ACC112 (cell line): ENCODE results near the gene MUC4.

ENCODE experiments used
- H2AFZ ChIP-seq: fragments of 200-600 bp; sonication (generic); one replicate; pipeline ENCODE4 v1.6.0; 2017; ENCODE audit warnings: antibody characterized with exemption, low read length; ENCODE audit not compliant: unreplicated experiment
- H3K27ac ChIP-seq: fragments of 200-600 bp; sonication (generic); 2 replicates; pipeline ENCODE4 v1.5.1; 2014; ENCODE audit warnings: low read depth, mild to moderate bottlenecking, antibody characterized with exemption, low read length, moderate library complexity
- H3K27me3 ChIP-seq: fragments of 200-600 bp; sonication (generic); 2 replicates; pipeline ENCODE4 v1.6.1; 2014; ENCODE audit warnings: mild to moderate bottlenecking, antibody characterized with exemption, low read length, moderate library complexity, mixed read lengths; ENCODE audit not compliant: insufficient read depth
- H3K36me3 ChIP-seq: fragments of 200-600 bp; sonication (generic); 2 replicates; pipeline ENCODE4 v1.6.1; 2016; ENCODE audit warnings: mild to moderate bottlenecking, antibody characterized with exemption, low read length, moderate library complexity, mixed read lengths; ENCODE audit not compliant: insufficient read depth
- H3K4me1 ChIP-seq: fragments of 200-600 bp; sonication (generic); one replicate; pipeline ENCODE4 v1.6.1; 2016; ENCODE audit warnings: low read length, mixed read lengths; ENCODE audit not compliant: insufficient read depth, unreplicated experiment, control insufficient read depth
- H3K4me3 ChIP-seq: fragments of 200-600 bp; sonication (generic); 2 replicates; pipeline ENCODE4 v1.5.1; 2014; ENCODE audit warnings: mild to moderate bottlenecking, low read depth, low read length
- H3K79me2 ChIP-seq: fragments of 200-600 bp; sonication (generic); one replicate; pipeline ENCODE4 v1.6.0; 2016; ENCODE audit warnings: low read length; ENCODE audit not compliant: control insufficient read depth, unreplicated experiment, insufficient read depth

MUC4 gene

DNA sequence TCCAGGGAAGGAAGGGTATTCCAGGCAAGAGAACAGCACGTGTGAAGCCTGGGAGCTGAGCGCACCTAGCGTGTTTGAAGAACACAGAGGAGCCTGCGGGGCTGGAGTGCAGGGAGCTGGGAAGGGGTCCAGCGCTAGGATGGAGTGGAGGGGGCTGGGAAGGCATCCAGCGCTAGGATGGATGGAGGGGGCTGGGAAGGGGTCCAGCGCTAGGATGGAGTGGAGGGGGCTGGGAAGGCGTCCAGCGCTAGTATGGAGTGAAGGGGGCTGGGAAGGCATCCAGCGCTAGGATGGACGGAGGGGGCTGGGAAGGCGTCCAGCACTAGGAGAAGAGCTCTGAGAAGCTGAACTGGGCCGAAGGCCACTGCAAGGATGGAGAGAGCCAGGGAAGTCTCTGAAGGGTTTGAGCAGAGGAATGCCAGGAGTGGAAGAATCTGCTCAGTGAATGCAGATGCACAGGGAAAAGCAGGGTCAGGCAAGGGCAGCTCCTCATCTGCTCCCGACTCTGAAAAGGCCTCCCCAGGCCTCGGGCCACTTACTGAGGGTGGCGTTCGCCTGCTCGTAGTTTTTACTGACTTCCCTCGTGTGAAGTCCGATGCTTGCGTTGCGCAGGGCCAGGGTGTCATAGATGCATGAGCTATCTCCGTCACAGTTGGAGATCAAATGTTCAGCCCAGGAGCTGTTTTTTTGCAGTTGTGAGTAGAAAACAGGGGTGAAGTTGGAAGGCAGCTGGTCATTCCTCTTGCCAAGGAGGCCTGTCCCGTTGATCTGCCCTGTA is 51.2 kb downstream of the MUC4 start:
- Histone ChIP-seq H3K79me2 (no peaks in the 10 kb centered on the region), H2AFZ (no peak overlapping the region), H3K27ac (no peak overlapping the region), H3K4me1 (peaks cover 9% of the 10 kb centered on the region), H3K27me3 (peaks cover 53% of the 10 kb centered on the region), H3K4me3 (no peak overlapping the region), H3K36me3 (no peaks in the 10 kb centered on the region)

GRCh38 chr3:195758721-195759353 is 52.9 kb downstream of the MUC4 start:
- Histone ChIP-seq H3K36me3 (no peaks in the 10 kb centered on the region), H3K27ac (no peak overlapping the region), H3K27me3 (peaks cover 53% of the 10 kb centered on the region), H3K79me2 (no peaks in the 10 kb centered on the region), H3K4me3 (no peak overlapping the region), H3K4me1 (peaks cover 9% of the 10 kb centered on the region), H2AFZ (no peak overlapping the region)

GRCh38 chr3:195757827-195758226 is 53.9 kb downstream of the MUC4 start:
- no peaks in the 10 kb centered on the region for H3K79me2 ChIP-seq
- peaks cover 53% of the 10 kb centered on the region for H3K27me3 ChIP-seq
- H3K4me3 ChIP-seq: no peak overlapping the region
- no peaks in the 10 kb centered on the region for H3K36me3 ChIP-seq
- no peak overlapping the region for H3K27ac ChIP-seq
- peaks cover 9% of the 10 kb centered on the region for H3K4me1 ChIP-seq
- no peak overlapping the region for H2AFZ ChIP-seq

GRCh38 chr3:195757438-195757770 is 54.3 kb downstream of the MUC4 start:
- H3K27ac ChIP-seq: no peak overlapping the region

DNA sequence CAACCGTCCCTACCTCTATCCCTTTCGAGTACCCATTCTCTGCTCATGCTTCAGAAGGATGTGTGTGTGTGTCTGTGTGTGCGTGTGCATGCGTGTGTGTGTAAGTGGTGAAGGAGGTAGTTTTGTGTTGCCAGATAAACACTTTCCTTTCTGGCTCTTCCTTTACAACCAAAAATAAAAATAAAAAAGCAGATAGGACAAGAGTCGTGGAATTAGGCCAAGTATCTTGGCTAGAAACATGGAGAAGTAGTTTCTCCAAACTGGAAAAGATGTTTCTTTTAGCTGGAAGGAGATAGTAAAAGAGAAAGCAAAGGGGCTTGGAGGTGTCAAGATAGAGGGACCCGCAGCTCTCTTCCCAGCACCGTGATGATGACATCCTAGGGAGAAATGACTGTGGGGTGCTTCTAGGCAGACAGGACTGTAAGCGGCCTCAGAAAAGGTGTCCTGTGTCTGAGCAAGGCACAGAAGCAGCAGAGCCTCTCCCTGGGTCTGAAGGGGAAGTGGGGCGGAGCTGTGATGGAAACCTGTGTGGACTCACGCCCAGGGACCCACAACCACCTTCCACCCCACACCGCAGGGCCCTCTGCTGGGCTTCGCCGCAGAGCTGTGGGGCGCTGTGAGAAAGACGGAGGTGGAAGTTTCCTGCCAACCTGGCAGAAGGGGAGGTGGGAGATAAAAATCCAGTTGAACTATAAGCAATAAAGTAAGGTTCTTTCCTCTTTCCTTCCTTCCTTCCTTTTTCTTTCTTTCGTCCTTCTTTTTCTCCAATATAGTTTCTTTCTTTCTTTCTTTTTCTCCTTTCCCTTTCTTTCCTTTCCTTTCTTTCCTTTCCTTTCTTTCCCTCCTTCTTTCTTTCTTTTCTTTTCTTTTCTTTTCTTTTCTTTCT is 55.7 kb downstream of the MUC4 start:
- peaks cover 41% of the 10 kb centered on the region for H3K27me3 ChIP-seq
- peaks cover 9% of the 10 kb centered on the region for H3K4me1 ChIP-seq
- no peak overlapping the region for H3K27ac ChIP-seq
- H2AFZ ChIP-seq: no peak overlapping the region
- H3K79me2 ChIP-seq: no peaks in the 10 kb centered on the region
- H3K4me3 ChIP-seq: no peak overlapping the region
- no peaks in the 10 kb centered on the region for H3K36me3 ChIP-seq

More at GRCh38 chr3:195757438-195757770, 54.3 kb downstream of the MUC4 start:
- no peaks in the 10 kb centered on the region for H3K36me3 ChIP-seq
- H3K4me3 ChIP-seq: no peak overlapping the region
- H3K79me2 ChIP-seq: no peaks in the 10 kb centered on the region
- peaks cover 9% of the 10 kb centered on the region for H3K4me1 ChIP-seq
- peaks cover 53% of the 10 kb centered on the region for H3K27me3 ChIP-seq
- H2AFZ ChIP-seq: no peak overlapping the region

DNA sequence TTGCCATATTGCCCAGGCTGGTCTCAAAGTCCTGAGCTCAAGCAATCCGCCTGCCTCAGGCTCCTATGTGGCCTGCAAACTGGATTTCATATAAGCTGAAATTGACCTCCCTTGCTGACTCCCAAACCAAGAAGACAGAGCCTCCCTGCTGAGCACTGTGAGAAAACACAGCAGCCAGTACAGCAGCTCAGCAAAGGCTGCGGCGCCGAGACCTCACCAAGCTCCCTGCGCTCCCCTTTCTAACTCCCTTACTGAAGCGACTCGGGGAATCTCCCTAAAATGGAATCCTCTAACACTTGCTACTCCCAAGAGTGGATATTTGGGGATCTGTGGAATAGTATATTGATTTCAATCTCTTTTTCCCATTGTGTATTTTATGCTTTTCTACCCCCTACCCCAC is 56.3 kb downstream of the MUC4 start:
- no peak overlapping the region for H3K4me3 ChIP-seq
- H3K27ac ChIP-seq: no peak overlapping the region
- H3K4me1 ChIP-seq: peaks cover 9% of the 10 kb centered on the region
- no peaks in the 10 kb centered on the region for H3K79me2 ChIP-seq
- no peaks in the 10 kb centered on the region for H3K36me3 ChIP-seq
- H3K27me3 ChIP-seq: peaks cover 35% of the 10 kb centered on the region
- no peak overlapping the region for H2AFZ ChIP-seq

DNA sequence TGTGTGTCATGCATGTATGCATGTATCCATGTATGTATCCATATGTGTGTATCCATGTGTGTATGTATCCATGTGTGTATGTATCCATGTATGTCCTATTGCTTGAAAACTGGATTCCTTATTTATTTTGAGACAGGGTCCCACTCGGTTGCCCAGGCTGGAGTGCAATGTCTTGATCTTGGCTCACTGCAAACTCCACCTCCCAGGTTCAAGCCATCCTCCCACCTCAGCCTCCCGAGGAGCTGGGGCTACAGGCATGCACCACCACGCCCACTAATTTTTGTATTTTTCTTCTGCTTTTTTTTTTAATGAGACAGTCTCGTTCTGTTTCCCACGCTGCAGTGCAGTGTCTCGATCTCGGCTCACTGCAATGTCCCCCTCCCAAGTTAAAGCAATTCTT is 56.8 kb downstream of the MUC4 start:
- H3K4me1 ChIP-seq: peaks cover 9% of the 10 kb centered on the region
- no peak overlapping the region for H3K27ac ChIP-seq
- no peak overlapping the region for H2AFZ ChIP-seq
- H3K27me3 ChIP-seq: peaks cover 30% of the 10 kb centered on the region
- H3K36me3 ChIP-seq: no peaks in the 10 kb centered on the region
- no peak overlapping the region for H3K4me3 ChIP-seq
- H3K79me2 ChIP-seq: no peaks in the 10 kb centered on the region

GRCh38 chr3:195754141-195754540 is 57.6 kb downstream of the MUC4 start:
- H3K27ac ChIP-seq: no peak overlapping the region
- no peaks in the 10 kb centered on the region for H3K79me2 ChIP-seq
- no peak overlapping the region for H3K4me3 ChIP-seq
- H3K36me3 ChIP-seq: no peaks in the 10 kb centered on the region
- H3K4me1 ChIP-seq: peaks cover 9% of the 10 kb centered on the region
- peaks cover 24% of the 10 kb centered on the region for H3K27me3 ChIP-seq
- no peak overlapping the region for H2AFZ ChIP-seq

GRCh38 chr3:195753581-195753980 is 58.1 kb downstream of the MUC4 start:
- Histone ChIP-seq H3K27ac (no peak overlapping the region), H3K4me1 (peaks cover 9% of the 10 kb centered on the region), H3K4me3 (no peak overlapping the region), H2AFZ (no peak overlapping the region), H3K36me3 (no peaks in the 10 kb centered on the region), H3K79me2 (no peaks in the 10 kb centered on the region), H3K27me3 (peaks cover 23% of the 10 kb centered on the region)

GRCh38 chr3:195752546-195753331 is 59.0 kb downstream of the MUC4 start:
- H3K27ac ChIP-seq: no peak overlapping the region
- H3K4me3 ChIP-seq: no peak overlapping the region
- no peaks in the 10 kb centered on the region for H3K79me2 ChIP-seq
- H2AFZ ChIP-seq: no peak overlapping the region
- peaks cover 19% of the 10 kb centered on the region for H3K27me3 ChIP-seq
- no peaks in the 10 kb centered on the region for H3K36me3 ChIP-seq
- peaks cover 8% of the 10 kb centered on the region for H3K4me1 ChIP-seq
